ENCODE measurements around the gene ICA1L.

DNA sequence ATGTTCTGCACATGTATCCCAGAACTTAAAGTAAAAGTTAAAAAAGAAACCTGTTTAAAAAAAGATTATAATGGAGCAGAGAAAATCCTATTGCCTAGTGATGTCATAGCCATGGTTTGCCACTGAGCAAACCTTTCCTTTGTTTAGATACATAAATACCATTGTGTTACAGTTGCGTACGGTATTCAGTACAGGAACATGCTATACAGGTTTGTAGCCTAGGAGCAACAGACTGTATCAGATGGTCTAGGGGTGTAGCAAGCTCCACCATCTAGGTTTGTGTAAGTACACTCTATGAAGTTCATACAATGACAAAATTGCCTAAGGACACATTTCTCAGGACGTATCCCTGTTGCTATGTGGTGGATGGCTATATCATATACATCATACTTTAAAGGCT lies 13.0 kb downstream of the ICA1L start:
- TF ChIP-seq, protein P1, sequence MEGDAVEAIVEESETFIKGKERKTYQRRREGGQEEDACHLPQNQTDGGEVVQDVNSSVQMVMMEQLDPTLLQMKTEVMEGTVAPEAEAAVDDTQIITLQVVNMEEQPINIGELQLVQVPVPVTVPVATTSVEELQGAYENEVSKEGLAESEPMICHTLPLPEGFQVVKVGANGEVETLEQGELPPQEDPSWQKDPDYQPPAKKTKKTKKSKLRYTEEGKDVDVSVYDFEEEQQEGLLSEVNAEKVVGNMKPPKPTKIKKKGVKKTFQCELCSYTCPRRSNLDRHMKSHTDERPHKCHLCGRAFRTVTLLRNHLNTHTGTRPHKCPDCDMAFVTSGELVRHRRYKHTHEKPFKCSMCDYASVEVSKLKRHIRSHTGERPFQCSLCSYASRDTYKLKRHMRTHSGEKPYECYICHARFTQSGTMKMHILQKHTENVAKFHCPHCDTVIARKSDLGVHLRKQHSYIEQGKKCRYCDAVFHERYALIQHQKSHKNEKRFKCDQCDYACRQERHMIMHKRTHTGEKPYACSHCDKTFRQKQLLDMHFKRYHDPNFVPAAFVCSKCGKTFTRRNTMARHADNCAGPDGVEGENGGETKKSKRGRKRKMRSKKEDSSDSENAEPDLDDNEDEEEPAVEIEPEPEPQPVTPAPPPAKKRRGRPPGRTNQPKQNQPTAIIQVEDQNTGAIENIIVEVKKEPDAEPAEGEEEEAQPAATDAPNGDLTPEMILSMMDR (IDR thresholded peaks at IDR 0.05 in 8 of 11, conservative IDR thresholded peaks at IDR 0.05 in 3 of 11), result no peak
- TF ChIP-seq POLR2AphosphoS5 (IDR thresholded peaks at IDR 0.05), result no peak
- TF ChIP-seq POLR2A (IDR thresholded peaks at IDR 0.05), result no peak

Data from spleen (tissue), 7 donors.